CD4-positive, alpha-beta T cell treated with Interleukin-17A for 1 hour (primary cell): ENCODE results near the gene ASCL1.

ENCODE experiments used
- DNase-seq: peaks from one replicate; pipeline ENCODE4 v3.0.0-alpha.2; 2020

Gene ASCL1

GRCh38 chr12:102990419-102990818 is 32.9 kb downstream of the ASCL1 start:
- DNase-seq = no peak

GRCh38 chr12:102992297-102992696 is 34.8 kb downstream of the ASCL1 start:
- DNase-seq = no peak

DNA sequence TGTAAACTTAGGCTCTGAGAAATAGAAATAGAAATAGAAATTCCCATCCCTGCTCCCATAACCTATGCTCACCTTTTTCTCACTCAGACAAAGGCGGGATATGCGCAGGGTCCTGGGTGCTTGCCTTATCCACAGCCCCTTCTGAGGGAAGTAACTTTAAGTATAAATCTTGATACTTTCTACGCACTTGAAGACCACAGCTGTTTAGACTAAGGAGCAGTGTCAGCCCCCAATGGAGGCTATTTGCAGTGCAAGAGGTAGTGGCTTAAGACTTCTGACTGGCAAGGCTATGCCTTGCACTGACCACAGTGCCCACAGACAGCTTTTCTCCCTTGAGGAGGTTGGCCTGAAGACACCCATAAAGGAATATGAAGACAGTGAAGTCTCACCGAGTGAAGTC is 35.2 kb downstream of the ASCL1 start:
- no peak for DNase-seq

DNA sequence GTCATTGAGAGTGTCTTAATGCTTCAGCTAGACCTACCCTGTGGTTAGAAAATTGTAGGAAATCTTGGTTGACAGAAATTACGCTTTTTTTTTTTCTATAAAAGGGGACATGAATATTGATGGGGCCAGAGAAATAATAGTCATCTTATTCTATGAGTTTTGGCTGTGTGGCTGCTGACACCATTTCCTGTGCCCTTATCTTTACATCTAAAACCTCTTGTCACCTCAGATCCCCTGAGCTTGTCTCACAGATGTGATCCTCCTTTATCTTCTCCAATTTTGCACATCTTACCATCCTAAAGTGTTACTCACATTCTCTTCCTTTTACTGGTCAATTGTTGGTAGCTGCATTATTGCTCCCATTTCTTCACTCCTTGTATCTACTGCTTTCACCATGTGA is 36.1 kb downstream of the ASCL1 start:
- DNase-seq = no peak

GRCh38 chr12:102995372-102995771 is 37.9 kb downstream of the ASCL1 start:
- DNase-seq = no peak
